HG02840 (cell line): Measurements from ENCODE around the gene LOX.
"Not testable (repeated sequence)": the region's sequence is repeated elsewhere in the genome, so short reads cannot be mapped to it uniquely, and the experiment has no call there.

ENCODE experiments used
- ATAC-seq: cut with Tn5 transposase; IDR thresholded peaks from one replicate; pipeline ENCODE4 v1.9.1; 2021; ENCODE audit warnings: mild to moderate bottlenecking, moderate library complexity, moderate number of reproducible peaks; ENCODE audit not compliant: unreplicated experiment, low FRiP score

The LOX gene

GRCh38 chr5:122099060-122099790, 21.2 kb upstream of the LOX start:
- ATAC-seq, result no peak

GRCh38 chr5:122097391-122097790, 19.3 kb upstream of the LOX start:
- ATAC-seq, result no peak

GRCh38 chr5:122095158-122095557, 17.1 kb upstream of the LOX start:
- no peak for ATAC-seq

GRCh38 chr5:122094251-122094650, 16.2 kb upstream of the LOX start:
- not testable (repeated sequence) for ATAC-seq

GRCh38 chr5:122093415-122094180, 15.5 kb upstream of the LOX start:
- ATAC-seq, result no peak

- ATAC-seq, result no peak
Observed at GRCh38 chr5:122091936-122092600, 14.0 kb upstream of the LOX start.

- ATAC-seq, result no peak
Observed at GRCh38 chr5:122089096-122090013, 11.3 kb upstream of the LOX start.

GRCh38 chr5:122085041-122085440, 7.0 kb upstream of the LOX start:
- no peak for ATAC-seq

GRCh38 chr5:122083535-122083934, 5.5 kb upstream of the LOX start:
- ATAC-seq, result no peak

GRCh38 chr5:122081541-122081940, 3.5 kb upstream of the LOX start:
- no peak for ATAC-seq

GRCh38 chr5:122077366-122078115, 518 bp downstream of the LOX start:
- ATAC-seq, result no peak

- ATAC-seq, result no peak
Observed at GRCh38 chr5:122076669-122077365, 1.2 kb downstream of the LOX start.

- ATAC-seq, result no peak
Observed at GRCh38 chr5:122076050-122076461, 2.0 kb downstream of the LOX start.

GRCh38 chr5:122073864-122074263, 4.2 kb downstream of the LOX start:
- ATAC-seq, result no peak

GRCh38 chr5:122073018-122073417, 5.0 kb downstream of the LOX start:
- no peak for ATAC-seq

- no peak for ATAC-seq
Observed at GRCh38 chr5:122067390-122067789, 10.7 kb downstream of the LOX start.

- ATAC-seq, result no peak
Observed at GRCh38 chr5:122064992-122065391, 13.1 kb downstream of the LOX start.

GRCh38 chr5:122063836-122064235, 14.2 kb downstream of the LOX start:
- ATAC-seq, result no peak

GRCh38 chr5:122062205-122062604, 15.9 kb downstream of the LOX start:
- ATAC-seq, result no peak
